Measurements from ENCODE around the gene IDUA. TPM values are rescaled to one million over a fixed set of nuclear protein-coding genes. Genes with fewer than 3 reads are reported as not detected.

IDUA gene
- total RNA-seq, 1 donor from 2014 or later = 14.9 TPM

- no peaks in the 10 kb centered on the region for H3K27me3 Mint-ChIP-seq (ENCODE audit: unreplicated experiment)
- H3K36me3 Mint-ChIP-seq (ENCODE audit: low read depth, unreplicated experiment) = no peaks in the 10 kb centered on the region
- H3K4me1 Mint-ChIP-seq (ENCODE audit: unreplicated experiment) = no peaks in the 10 kb centered on the region
- no peak for TF ChIP-seq CTCF (IDR thresholded peaks at IDR 0.05; ENCODE audit: unreplicated experiment)
- DNase-seq (ENCODE audit: low spot score) = no peak
- no peak overlapping the region for H3K4me3 Mint-ChIP-seq (ENCODE audit: unreplicated experiment)
- H3K9me3 Mint-ChIP-seq (ENCODE audit: unreplicated experiment) = no peaks in the 10 kb centered on the region
- H3K27ac Mint-ChIP-seq (ENCODE audit: unreplicated experiment) = no peak overlapping the region
Measured at GRCh38 chr4:1035510-1035909, 48.7 kb downstream of the IDUA start.

DNA sequence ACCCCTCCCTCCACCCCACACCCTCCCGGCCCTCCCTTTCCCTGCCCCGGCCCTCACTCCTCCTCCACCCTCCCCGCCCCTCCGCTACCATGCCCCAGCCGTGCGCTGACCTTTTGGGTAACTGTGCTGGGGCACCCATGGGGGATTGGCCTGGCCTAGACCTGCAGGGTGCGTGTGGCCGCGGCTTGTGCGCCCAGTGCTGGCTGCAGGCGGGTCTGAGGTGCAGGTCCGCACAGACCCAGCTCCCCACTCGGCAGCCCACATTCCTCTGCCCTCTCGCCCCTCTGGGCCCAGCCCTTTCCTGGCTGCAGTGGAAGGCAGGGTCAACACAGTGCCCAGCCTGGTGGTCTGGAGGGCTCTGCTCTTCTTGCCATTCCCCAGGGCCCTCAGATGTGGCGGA lies 49.3 kb downstream of the IDUA start:
- Mint-ChIP-seq H3K4me3 (ENCODE audit: unreplicated experiment) (no peak overlapping the region), H3K36me3 (ENCODE audit: low read depth, unreplicated experiment) (no peaks in the 10 kb centered on the region)
- no peak for TF ChIP-seq CTCF (IDR thresholded peaks at IDR 0.05; ENCODE audit: unreplicated experiment)

GRCh38 chr4:1036976-1037810 lies 50.3 kb downstream of the IDUA start:
- peaks cover 3% of the 10 kb centered on the region for H3K27me3 Mint-ChIP-seq (ENCODE audit: unreplicated experiment)
- no peak overlapping the region for H3K27ac Mint-ChIP-seq (ENCODE audit: unreplicated experiment)
- H3K9me3 Mint-ChIP-seq (ENCODE audit: unreplicated experiment) = no peaks in the 10 kb centered on the region
- TF ChIP-seq CTCF (IDR thresholded peaks at IDR 0.05; ENCODE audit: unreplicated experiment) = no peak
- no peaks in the 10 kb centered on the region for H3K4me1 Mint-ChIP-seq (ENCODE audit: unreplicated experiment)
- DNase-seq (ENCODE audit: low spot score) = no peak
- no peak overlapping the region for H3K4me3 Mint-ChIP-seq (ENCODE audit: unreplicated experiment)
- no peaks in the 10 kb centered on the region for H3K36me3 Mint-ChIP-seq (ENCODE audit: low read depth, unreplicated experiment)

More for the DNA sequence above, 49.3 kb downstream of the IDUA start:
- Mint-ChIP-seq H3K27me3 (ENCODE audit: unreplicated experiment) (no peaks in the 10 kb centered on the region), H3K9me3 (ENCODE audit: unreplicated experiment) (no peaks in the 10 kb centered on the region), H3K4me1 (ENCODE audit: unreplicated experiment) (no peaks in the 10 kb centered on the region), H3K27ac (ENCODE audit: unreplicated experiment) (no peak overlapping the region)
- DNase-seq (ENCODE audit: low spot score) = no peak

- no peak for TF ChIP-seq CTCF (IDR thresholded peaks at IDR 0.05; ENCODE audit: unreplicated experiment)
- no peaks in the 10 kb centered on the region for H3K9me3 Mint-ChIP-seq (ENCODE audit: unreplicated experiment)
- peaks cover 6% of the 10 kb centered on the region for H3K27me3 Mint-ChIP-seq (ENCODE audit: unreplicated experiment)
- H3K4me3 Mint-ChIP-seq (ENCODE audit: unreplicated experiment) = no peak overlapping the region
- no peak for DNase-seq (ENCODE audit: low spot score)
- no peak overlapping the region for H3K27ac Mint-ChIP-seq (ENCODE audit: unreplicated experiment)
- H3K36me3 Mint-ChIP-seq (ENCODE audit: low read depth, unreplicated experiment) = no peaks in the 10 kb centered on the region
- H3K4me1 Mint-ChIP-seq (ENCODE audit: unreplicated experiment) = no peaks in the 10 kb centered on the region
Measured at GRCh38 chr4:1038948-1039492, 52.2 kb downstream of the IDUA start.
